NT2/D1 (cell line): ENCODE measurements around the gene ZNF548.

Experiments used
- YY1 ChIP-seq: IDR thresholded peaks from 2 replicates; pipeline ENCODE4 v1.6.1; 2011; ENCODE audit not compliant: insufficient read length, insufficient read depth
- ZNF274 ChIP-seq: IDR thresholded peaks from 2 replicates; pipeline ENCODE4 v1.6.1; 2011; ENCODE audit warnings: mild to moderate bottlenecking, low read depth, low read length

DNA sequence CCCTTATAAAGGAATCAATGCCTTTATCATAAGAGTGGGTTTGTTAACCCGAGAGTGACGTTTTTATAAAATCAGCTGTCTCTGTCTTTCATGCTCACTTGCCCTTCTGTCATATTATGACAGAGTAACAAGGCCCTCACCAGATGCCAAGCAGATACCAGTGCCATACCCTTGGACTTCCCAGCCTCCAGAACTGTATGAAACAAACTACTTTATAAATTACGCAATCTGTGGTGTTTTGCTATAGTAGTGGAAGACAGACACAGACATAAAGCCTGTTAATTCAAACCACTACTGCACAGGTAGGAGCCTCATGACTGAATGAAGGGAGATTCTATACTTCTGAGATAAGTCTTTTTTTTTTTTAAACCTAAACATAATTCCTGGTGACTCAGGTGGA, 62.7 kb downstream of the ZNF548 start:
- no peak for TF ChIP-seq YY1
- no peak for TF ChIP-seq ZNF274
